Mesenchymal stem cell (in vitro differentiated cells and primary cell): ENCODE measurements around the gene TUBA4A.

Experiments
- DNase-seq: peaks from one replicate; pipeline ENCODE4 v3.0.0-alpha.2; 2013
- H2AFZ ChIP-seq: one replicate; pipeline ENCODE4 v1.6.1; 2013; ENCODE audit warnings: low read depth, mild to moderate bottlenecking, control low read depth, inconsistent platforms, low read length, moderate library complexity
- H2AK5ac ChIP-seq: 2 replicates; pipeline ENCODE4 v1.6.1; 2013; ENCODE audit warnings: low read length, moderate library complexity, mild to moderate bottlenecking, inconsistent platforms; ENCODE audit not compliant: severe bottlenecking
- H2BK120ac ChIP-seq: one replicate; pipeline ENCODE4 v1.6.1; 2013; ENCODE audit warnings: low read depth, mild to moderate bottlenecking, inconsistent platforms, low read length, moderate library complexity
- H2BK12ac ChIP-seq, 2 experiments: one replicate each; pipeline ENCODE4 v1.6.1; 2013; ENCODE audit warnings: inconsistent platforms in 2 of 2, low read length in 2 of 2, mild to moderate bottlenecking in 2 of 2, moderate library complexity in 2 of 2, control low read depth in 1 of 2
- H2BK15ac ChIP-seq: one replicate; pipeline ENCODE4 v1.6.1; 2013; ENCODE audit warnings: mild to moderate bottlenecking, low read depth, inconsistent platforms; ENCODE audit not compliant: poor library complexity, severe bottlenecking
- H2BK5ac ChIP-seq: 2 replicates; pipeline ENCODE4 v1.6.1; 2013; ENCODE audit warnings: low read depth, mild to moderate bottlenecking, low read length, control low read depth, inconsistent platforms; ENCODE audit not compliant: poor library complexity, severe bottlenecking
- H3K14ac ChIP-seq, 2 experiments: one replicate each; pipeline ENCODE4 v1.6.1; 2013; ENCODE audit warnings: inconsistent platforms in 2 of 2, low read length in 2 of 2, control low read depth in 1 of 2, mild to moderate bottlenecking in 1 of 2, moderate library complexity in 1 of 2
- H3K18ac ChIP-seq, 2 experiments: one replicate each; pipeline ENCODE4 v1.6.1; 2013; ENCODE audit warnings: inconsistent platforms in 2 of 2, low read length in 2 of 2, control low read depth in 1 of 2, low read depth in 1 of 2, mild to moderate bottlenecking in 1 of 2
- H3K23ac ChIP-seq, 2 experiments: one replicate each; pipeline ENCODE4 v1.6.1; 2013; ENCODE audit warnings: inconsistent platforms in 2 of 2, low read length in 2 of 2, mild to moderate bottlenecking in 2 of 2, moderate library complexity in 2 of 2, control low read depth in 1 of 2
- H3K27ac ChIP-seq: 2 replicates; pipeline ENCODE4 v1.5.1; 2013; ENCODE audit warnings: mild to moderate bottlenecking, moderate library complexity, low read length, control low read depth, inconsistent platforms; ENCODE audit not compliant: poor library complexity, severe bottlenecking
- H3K27me3 ChIP-seq, 2 experiments: 2 replicates each; pipeline versions ENCODE4 v1.6.1 to v1.7.0; 2013; ENCODE audit warnings: low read length in 2 of 2, mild to moderate bottlenecking in 2 of 2, moderate library complexity in 2 of 2, control low read depth in 1 of 2, inconsistent platforms in 1 of 2; ENCODE audit not compliant: control insufficient read depth in 1 of 2, insufficient read depth in 1 of 2
- H3K36me3 ChIP-seq, 2 experiments: 2 replicates each; pipeline versions ENCODE4 v1.6.1 to v1.7.0; 2013; ENCODE audit warnings: low read length in 2 of 2, control low read depth in 1 of 2, inconsistent platforms in 1 of 2, low read depth in 1 of 2, mild to moderate bottlenecking in 1 of 2; ENCODE audit not compliant: insufficient read depth in 2 of 2, control insufficient read depth in 1 of 2
- H3K4ac ChIP-seq, 2 experiments: one replicate each; pipeline ENCODE4 v1.6.1; 2013; ENCODE audit warnings: inconsistent platforms in 2 of 2, low read length in 2 of 2, mild to moderate bottlenecking in 2 of 2, moderate library complexity in 2 of 2, control low read depth in 1 of 2, low read depth in 1 of 2
- H3K4me1 ChIP-seq: 2 replicates; pipeline ENCODE4 v1.6.1; 2013; ENCODE audit warnings: low read depth, low read length, control low read depth; ENCODE audit not compliant: control insufficient read depth, insufficient read depth
- H3K4me2 ChIP-seq: 2 replicates; pipeline ENCODE4 v1.6.1; 2013; ENCODE audit warnings: low read length, mild to moderate bottlenecking, inconsistent platforms; ENCODE audit not compliant: poor library complexity, severe bottlenecking
- H3K4me3 ChIP-seq, 2 experiments: 2 replicates each; pipeline versions ENCODE4 v1.5.1 to v1.7.0; 2013; ENCODE audit warnings: low read length in 2 of 2, mild to moderate bottlenecking in 2 of 2, control low read depth in 1 of 2, low read depth in 1 of 2; ENCODE audit not compliant: insufficient read depth in 1 of 2
- H3K79me1 ChIP-seq: replicated peaks from 2 replicates; pipeline ENCODE4 v1.6.1; 2013; ENCODE audit warnings: mild to moderate bottlenecking, control low read depth, low read length, inconsistent platforms; ENCODE audit not compliant: poor library complexity, severe bottlenecking
- H3K9ac ChIP-seq: 2 replicates; pipeline ENCODE4 v1.7.0; 2013; ENCODE audit warnings: mild to moderate bottlenecking, low read length, moderate library complexity
- H3K9me3 ChIP-seq: 2 replicates; pipeline ENCODE4 v1.7.0; 2013; ENCODE audit warnings: mild to moderate bottlenecking, low read length; ENCODE audit not compliant: control insufficient read depth
- H4K8ac ChIP-seq: one replicate; pipeline ENCODE4 v1.6.1; 2013; ENCODE audit warnings: inconsistent platforms, mild to moderate bottlenecking, low read length, moderate library complexity
- H4K91ac ChIP-seq: one replicate; pipeline ENCODE4 v1.6.1; 2013; ENCODE audit warnings: mild to moderate bottlenecking, low read length, inconsistent platforms
- WGBS: methylation state at CpG from one replicate; pipeline ENCODE4 v1.1.7; 2013; ENCODE audit warnings: mixed read lengths; 5-methylcytosine and 5-hydroxymethylcytosine counted together

TUBA4A gene

DNA sequence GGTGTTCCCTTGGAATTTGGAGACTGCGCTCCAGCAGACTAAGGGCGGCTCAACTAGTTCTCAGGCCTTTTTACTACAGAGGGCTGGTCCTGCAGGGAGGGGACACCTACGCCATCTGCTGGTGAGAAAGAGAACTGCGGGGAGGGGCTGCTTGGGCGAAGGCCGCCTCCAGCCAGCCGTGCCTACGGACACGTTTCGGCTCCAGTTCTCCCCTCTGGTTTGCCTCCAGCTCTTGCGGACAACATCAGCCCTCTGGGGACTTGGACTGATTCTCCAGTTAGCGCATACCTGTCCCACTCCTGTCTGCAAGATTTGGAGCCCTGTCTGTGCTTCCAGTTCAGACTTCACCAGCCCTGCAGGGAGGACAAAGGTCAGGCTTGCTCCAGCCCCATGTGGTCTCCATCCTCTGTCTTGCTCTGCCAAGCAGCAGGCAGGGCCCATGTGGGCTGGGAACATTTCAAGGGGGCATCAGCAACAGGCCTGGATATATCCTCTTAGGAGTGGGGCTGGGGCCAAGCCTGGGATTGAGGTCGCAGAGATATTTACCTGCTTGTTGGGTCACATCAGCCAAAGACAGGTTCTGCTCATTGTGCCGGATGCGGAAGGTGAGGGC lies 45.1 kb upstream of the TUBA4A start:
- Histone ChIP-seq H4K8ac (no peak overlapping the region), H2AK5ac (no peak overlapping the region), H3K4me1 (peaks cover 9% of the 10 kb centered on the region), H3K4me3 (no peak overlapping the region), H3K14ac (no peak overlapping the region), H2BK15ac (no peak overlapping the region), H4K91ac (no peak overlapping the region), H3K4ac (no peak overlapping the region), H3K9ac (peak overlapping the region; percentile 33), H3K79me1 (no peaks in the 10 kb centered on the region), H3K27me3 (peaks cover 48 to 51% of the 10 kb centered on the region in 2 experiments), H2AFZ (no peak overlapping the region), H3K36me3 (no peaks in the 10 kb centered on the region), H2BK5ac (no peak overlapping the region), H3K18ac (no peak overlapping the region), H2BK12ac (no peak overlapping the region), H3K27ac (no peak overlapping the region), H3K9me3 (no peaks in the 10 kb centered on the region), H3K4me2 (no peak overlapping the region), H2BK120ac (no peak overlapping the region), H3K23ac (no peak overlapping the region)
- DNase-seq, result peak; percentile 68
- 33% methylated on average over 15 of the region's 15 CpGs for WGBS

DNA sequence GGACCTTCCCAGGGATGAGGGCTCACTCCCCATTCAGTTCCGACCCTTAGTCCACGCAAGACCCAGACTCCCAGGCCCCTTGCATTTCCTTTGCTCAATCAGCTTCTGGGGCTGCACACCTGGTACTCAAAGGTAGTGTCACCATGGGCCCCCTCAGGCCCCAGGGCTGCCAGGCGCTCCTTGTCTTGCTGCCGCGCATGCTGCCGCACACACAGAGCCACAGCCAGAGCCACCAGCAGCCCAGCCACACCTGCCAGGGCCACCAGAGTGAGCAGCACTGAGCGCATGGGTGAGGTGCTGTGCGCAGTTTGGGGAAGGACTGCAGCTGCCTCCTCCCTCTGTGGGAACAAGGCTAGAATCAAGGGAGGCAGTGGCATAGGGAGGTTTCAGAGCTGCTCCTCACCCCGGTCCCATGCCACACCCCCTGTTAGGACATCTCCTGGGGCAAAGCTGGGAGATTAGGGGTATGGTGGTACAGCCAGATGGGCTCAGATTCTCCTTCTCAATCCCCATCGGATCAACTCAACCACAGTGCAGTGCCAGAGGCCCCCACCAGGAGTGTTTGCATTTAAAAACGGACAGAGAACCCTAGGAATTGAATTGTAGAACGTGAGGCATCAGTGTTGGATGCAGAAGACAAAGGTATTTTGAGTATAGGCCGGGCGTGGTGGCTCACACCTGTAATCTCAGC lies 44.2 kb upstream of the TUBA4A start:
- Histone ChIP-seq H2BK120ac (no peak overlapping the region), H3K14ac (no peak overlapping the region), H3K4me2 (no peak overlapping the region), H2AFZ (no peak overlapping the region), H3K18ac (no peak overlapping the region), H3K27ac (no peak overlapping the region), H3K9me3 (no peaks in the 10 kb centered on the region), H3K27me3 (peaks cover 39 to 41% of the 10 kb centered on the region in 2 experiments), H3K4ac (no peak overlapping the region), H3K4me1 (peaks cover 9% of the 10 kb centered on the region), H2BK5ac (no peak overlapping the region), H4K8ac (no peak overlapping the region), H3K23ac (no peak overlapping the region), H4K91ac (no peak overlapping the region), H3K36me3 (no peaks in the 10 kb centered on the region), H2BK15ac (peak overlapping the region; percentile 61), H3K4me3 (no peak overlapping the region), H3K9ac (no peak overlapping the region), H2BK12ac (no peak overlapping the region), H3K79me1 (no peaks in the 10 kb centered on the region), H2AK5ac (no peak overlapping the region)
- WGBS, result 78% methylated on average over 13 of the region's 14 CpGs
- peak; percentile 43 for DNase-seq

DNA sequence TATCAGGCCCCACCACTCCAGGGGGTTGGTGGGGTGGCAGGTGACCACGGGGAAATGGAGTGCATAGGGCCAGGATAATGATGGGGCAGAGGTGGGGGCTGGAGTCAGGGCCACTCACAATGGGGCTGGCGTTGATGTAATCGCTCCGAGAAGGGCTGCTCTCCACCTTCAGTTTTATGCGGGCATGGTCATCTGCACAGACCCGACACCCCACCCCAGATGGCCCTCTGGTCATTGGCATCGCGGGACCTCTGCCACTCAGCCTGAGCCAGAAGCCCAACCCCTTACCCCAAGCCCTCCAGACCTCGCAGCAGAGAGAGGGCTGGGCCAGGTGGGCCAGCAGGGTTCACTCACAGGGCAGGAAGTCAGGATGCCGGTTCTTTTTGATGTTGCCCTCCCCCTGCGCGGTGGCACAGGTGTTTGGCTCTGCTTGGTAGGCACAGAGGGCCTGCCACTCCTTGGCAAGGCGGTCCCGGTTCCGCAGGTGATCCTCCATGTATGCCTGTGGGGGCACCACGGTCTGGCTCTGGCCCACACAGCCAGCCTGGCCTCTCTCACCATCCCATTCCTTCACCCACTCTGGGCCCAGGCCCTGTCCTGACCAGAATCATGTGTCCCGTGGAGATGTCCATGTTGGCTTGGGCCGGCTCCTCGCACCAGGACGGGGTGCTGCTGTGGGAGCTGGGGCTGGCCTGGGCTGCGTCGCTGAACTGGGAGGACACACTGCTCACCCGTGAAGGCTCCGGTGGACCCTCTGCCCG lies 43.1 kb upstream of the TUBA4A start:
- no peak overlapping the region for H3K4me3 ChIP-seq
- no peak overlapping the region for H3K23ac ChIP-seq
- no peaks in the 10 kb centered on the region for H3K79me1 ChIP-seq
- H3K27me3 ChIP-seq, result peaks cover 29 to 30% of the 10 kb centered on the region in 2 experiments
- DNase-seq, result no peak
- H3K14ac ChIP-seq, result peak overlapping the region in 1 of 2 experiments; percentile 10
- no peak overlapping the region for H2BK5ac ChIP-seq
- H4K91ac ChIP-seq, result peak overlapping the region; percentile 18
- H2BK15ac ChIP-seq, result no peak overlapping the region
- no peak overlapping the region for H2AK5ac ChIP-seq
- H3K9ac ChIP-seq, result no peak overlapping the region
- 91% methylated on average over 25 of the region's 25 CpGs for WGBS
- H3K4ac ChIP-seq, result peak overlapping the region in 1 of 2 experiments; percentile 2
- H3K27ac ChIP-seq, result no peak overlapping the region
- H2AFZ ChIP-seq, result no peak overlapping the region
- peaks cover 9% of the 10 kb centered on the region for H3K4me1 ChIP-seq
- no peaks in the 10 kb centered on the region for H3K9me3 ChIP-seq
- no peaks in the 10 kb centered on the region for H3K36me3 ChIP-seq
- H2BK12ac ChIP-seq, result no peak overlapping the region
- H3K18ac ChIP-seq, result no peak overlapping the region
- no peak overlapping the region for H4K8ac ChIP-seq
- H2BK120ac ChIP-seq, result no peak overlapping the region
- no peak overlapping the region for H3K4me2 ChIP-seq

DNA sequence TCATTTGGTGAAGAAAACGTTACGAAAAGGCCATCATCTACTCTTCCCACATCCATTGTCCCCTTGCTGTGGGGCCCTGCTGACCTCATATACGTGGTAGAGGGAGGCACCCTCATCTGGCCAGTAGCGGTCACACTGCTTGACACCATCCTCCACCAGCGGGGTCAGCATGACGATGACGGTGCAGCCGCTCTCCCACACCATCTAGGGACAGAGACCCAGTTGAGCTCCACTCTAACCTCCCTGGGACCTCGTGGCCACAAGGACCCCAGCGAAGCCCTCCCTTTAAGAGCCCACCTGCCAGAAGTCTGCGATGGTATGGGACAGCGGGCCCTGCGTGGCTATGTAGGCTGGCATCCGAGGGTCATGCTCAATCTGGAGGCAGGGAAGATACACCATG lies 42.4 kb upstream of the TUBA4A start:
- 90% methylated on average over 14 of the region's 14 CpGs for WGBS
- Histone ChIP-seq H2BK5ac (no peak overlapping the region), H2BK12ac (no peak overlapping the region), H3K79me1 (no peaks in the 10 kb centered on the region), H3K18ac (no peak overlapping the region), H3K27me3 (peaks cover 22 to 23% of the 10 kb centered on the region in 2 experiments), H4K8ac (no peak overlapping the region), H3K23ac (no peak overlapping the region), H2BK15ac (no peak overlapping the region), H3K9ac (no peak overlapping the region), H3K36me3 (no peaks in the 10 kb centered on the region), H3K4me1 (peaks cover 9% of the 10 kb centered on the region), H3K4me2 (no peak overlapping the region), H3K27ac (no peak overlapping the region), H3K4me3 (no peak overlapping the region), H4K91ac (peak overlapping the region; percentile 28), H2AFZ (no peak overlapping the region), H2BK120ac (no peak overlapping the region), H3K14ac (peak overlapping the region in 1 of 2 experiments; percentile 10), H3K9me3 (no peaks in the 10 kb centered on the region), H3K4ac (no peak overlapping the region), H2AK5ac (no peak overlapping the region)
- no peak for DNase-seq
